ENCODE results near the gene SOCS1. TPM values are rescaled to one million over a fixed set of nuclear protein-coding genes. Genes with fewer than 3 reads are reported as not detected.

The SOCS1 gene
- total RNA-seq, 1 donor from 2014 or later = 11.1 TPM

GRCh38 chr16:11235703-11235991, 20.4 kb downstream of the SOCS1 start:
- no peak overlapping the region for H3K27ac Mint-ChIP-seq (ENCODE audit: unreplicated experiment)
- peaks cover 1% of the 10 kb centered on the region for H3K9me3 Mint-ChIP-seq (ENCODE audit: unreplicated experiment)

DNA sequence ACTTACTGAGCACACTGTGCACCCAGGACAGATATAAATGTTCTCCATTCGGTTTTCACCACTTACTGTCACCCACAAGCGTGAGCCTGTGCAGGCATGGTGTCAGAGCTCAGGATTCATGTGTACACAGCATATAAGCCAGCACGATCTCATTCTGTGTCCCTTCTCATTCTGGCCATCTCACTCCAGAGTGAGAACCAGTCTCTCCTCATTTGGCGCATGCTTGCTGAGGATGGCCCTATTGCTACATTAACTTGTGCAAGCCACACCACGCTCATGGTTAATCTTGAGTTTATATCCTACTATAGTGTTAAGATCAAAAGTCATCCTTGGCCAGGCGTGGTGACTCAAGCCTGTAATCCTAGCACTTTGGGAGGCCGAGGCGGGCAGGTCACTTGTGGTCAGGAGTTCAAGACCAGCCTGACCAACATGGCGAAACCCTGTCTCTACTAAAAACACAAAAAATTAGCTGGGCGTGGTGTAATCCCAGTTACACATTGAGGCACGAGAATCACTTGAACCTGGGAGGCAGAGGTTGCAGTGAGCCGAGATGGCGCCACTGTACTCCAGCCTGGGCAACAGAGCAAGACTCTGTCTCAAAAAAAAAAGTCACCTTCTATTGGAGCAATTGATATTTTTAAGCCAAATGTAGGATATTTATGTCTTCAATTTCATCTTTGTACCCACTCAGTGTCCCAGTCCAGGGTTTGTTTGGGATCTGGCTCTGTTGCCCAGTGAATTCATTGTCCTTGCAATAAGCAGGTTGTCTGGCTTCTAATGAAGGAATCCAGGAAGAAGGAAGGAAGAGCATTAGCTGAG, 20.9 kb downstream of the SOCS1 start:
- Mint-ChIP-seq H3K4me3 (ENCODE audit: unreplicated experiment) (no peak overlapping the region), H3K36me3 (ENCODE audit: unreplicated experiment) (no peaks in the 10 kb centered on the region), H3K27me3 (ENCODE audit: unreplicated experiment) (peaks cover 6% of the 10 kb centered on the region), H3K9me3 (ENCODE audit: unreplicated experiment) (peaks cover 1% of the 10 kb centered on the region), H3K4me1 (ENCODE audit: low read depth, unreplicated experiment) (no peaks in the 10 kb centered on the region), H3K27ac (ENCODE audit: unreplicated experiment) (no peak overlapping the region)
- TF ChIP-seq, protein P1, sequence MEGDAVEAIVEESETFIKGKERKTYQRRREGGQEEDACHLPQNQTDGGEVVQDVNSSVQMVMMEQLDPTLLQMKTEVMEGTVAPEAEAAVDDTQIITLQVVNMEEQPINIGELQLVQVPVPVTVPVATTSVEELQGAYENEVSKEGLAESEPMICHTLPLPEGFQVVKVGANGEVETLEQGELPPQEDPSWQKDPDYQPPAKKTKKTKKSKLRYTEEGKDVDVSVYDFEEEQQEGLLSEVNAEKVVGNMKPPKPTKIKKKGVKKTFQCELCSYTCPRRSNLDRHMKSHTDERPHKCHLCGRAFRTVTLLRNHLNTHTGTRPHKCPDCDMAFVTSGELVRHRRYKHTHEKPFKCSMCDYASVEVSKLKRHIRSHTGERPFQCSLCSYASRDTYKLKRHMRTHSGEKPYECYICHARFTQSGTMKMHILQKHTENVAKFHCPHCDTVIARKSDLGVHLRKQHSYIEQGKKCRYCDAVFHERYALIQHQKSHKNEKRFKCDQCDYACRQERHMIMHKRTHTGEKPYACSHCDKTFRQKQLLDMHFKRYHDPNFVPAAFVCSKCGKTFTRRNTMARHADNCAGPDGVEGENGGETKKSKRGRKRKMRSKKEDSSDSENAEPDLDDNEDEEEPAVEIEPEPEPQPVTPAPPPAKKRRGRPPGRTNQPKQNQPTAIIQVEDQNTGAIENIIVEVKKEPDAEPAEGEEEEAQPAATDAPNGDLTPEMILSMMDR (IDR thresholded peaks at IDR 0.05; ENCODE audit: partially characterized antibody, unreplicated experiment) = no peak
- DNase-seq = no peak

More at GRCh38 chr16:11235703-11235991, 20.4 kb downstream of the SOCS1 start:
- TF ChIP-seq, protein P1 (IDR thresholded peaks at IDR 0.05; ENCODE audit: partially characterized antibody, unreplicated experiment) = no peak
- H3K36me3 Mint-ChIP-seq (ENCODE audit: unreplicated experiment) = no peaks in the 10 kb centered on the region
- no peak overlapping the region for H3K4me3 Mint-ChIP-seq (ENCODE audit: unreplicated experiment)
- no peak for DNase-seq
- no peaks in the 10 kb centered on the region for H3K4me1 Mint-ChIP-seq (ENCODE audit: low read depth, unreplicated experiment)
- H3K27me3 Mint-ChIP-seq (ENCODE audit: unreplicated experiment) = peaks cover 7% of the 10 kb centered on the region

DNA sequence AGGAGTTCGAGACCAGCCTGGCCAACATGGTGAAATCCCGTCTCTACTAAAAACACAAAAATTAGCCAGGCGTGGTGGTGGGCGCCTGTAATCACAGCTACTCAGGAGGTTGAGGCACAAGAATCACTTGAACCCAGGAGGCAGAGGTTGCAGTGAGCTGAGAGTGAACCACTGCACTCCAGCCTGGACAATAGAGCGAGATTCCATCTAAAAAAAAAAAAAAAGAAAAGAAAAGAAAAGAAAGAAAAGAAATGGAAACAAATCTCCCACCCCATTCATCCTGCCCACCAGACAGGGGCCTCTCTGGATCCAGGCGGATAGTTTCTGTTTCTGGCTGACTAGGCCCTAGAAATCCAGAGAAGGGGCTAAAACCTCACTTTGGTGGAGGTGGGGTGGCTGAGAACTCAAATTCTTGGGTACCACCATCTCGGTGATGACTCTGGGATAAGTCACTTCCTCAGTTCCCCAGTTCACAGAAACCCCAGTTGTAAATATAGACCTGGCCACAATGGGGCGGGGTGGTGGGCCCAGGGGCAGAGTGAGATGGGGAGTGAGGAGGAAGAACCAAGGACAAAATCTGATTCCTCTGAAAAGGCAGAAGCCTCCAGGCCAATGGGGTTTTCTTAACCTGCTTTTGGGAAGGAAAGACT, 22.2 kb downstream of the SOCS1 start:
- peaks cover 5% of the 10 kb centered on the region for H3K27me3 Mint-ChIP-seq (ENCODE audit: unreplicated experiment)
- no peak for DNase-seq
- TF ChIP-seq, protein P1 (IDR thresholded peaks at IDR 0.05; ENCODE audit: partially characterized antibody, unreplicated experiment) = no peak
- no peaks in the 10 kb centered on the region for H3K4me1 Mint-ChIP-seq (ENCODE audit: low read depth, unreplicated experiment)
- no peak overlapping the region for H3K27ac Mint-ChIP-seq (ENCODE audit: unreplicated experiment)
- H3K9me3 Mint-ChIP-seq (ENCODE audit: unreplicated experiment) = peaks cover 1% of the 10 kb centered on the region
- no peak overlapping the region for H3K4me3 Mint-ChIP-seq (ENCODE audit: unreplicated experiment)
- H3K36me3 Mint-ChIP-seq (ENCODE audit: unreplicated experiment) = no peaks in the 10 kb centered on the region

GRCh38 chr16:11232852-11233726, 22.9 kb downstream of the SOCS1 start:
- H3K27ac Mint-ChIP-seq (ENCODE audit: unreplicated experiment) = no peak overlapping the region
- no peaks in the 10 kb centered on the region for H3K36me3 Mint-ChIP-seq (ENCODE audit: unreplicated experiment)
- no peaks in the 10 kb centered on the region for H3K4me1 Mint-ChIP-seq (ENCODE audit: low read depth, unreplicated experiment)
- no peak overlapping the region for H3K4me3 Mint-ChIP-seq (ENCODE audit: unreplicated experiment)
- H3K9me3 Mint-ChIP-seq (ENCODE audit: unreplicated experiment) = peaks cover 1% of the 10 kb centered on the region
- H3K27me3 Mint-ChIP-seq (ENCODE audit: unreplicated experiment) = peaks cover 6% of the 10 kb centered on the region
- TF ChIP-seq, protein P1 (IDR thresholded peaks at IDR 0.05; ENCODE audit: partially characterized antibody, unreplicated experiment) = no peak
- DNase-seq = no peak
